IPS-18a (cell line): ENCODE results near the gene CTDSPL.
"Not testable (repeated sequence)": the region's sequence is repeated elsewhere in the genome, so short reads cannot be mapped to it uniquely, and the experiment has no call there.

ENCODE experiments used
- H3K27ac ChIP-seq: one replicate; pipeline ENCODE4 v1.5.1; 2013; ENCODE audit warnings: low read length
- H3K27me3 ChIP-seq: one replicate; pipeline ENCODE4 v1.6.1; 2013; ENCODE audit warnings: mild to moderate bottlenecking, low read length; ENCODE audit not compliant: control insufficient read depth, insufficient read depth
- H3K36me3 ChIP-seq: one replicate; pipeline ENCODE4 v1.6.1; 2013; ENCODE audit warnings: low read depth, low read length; ENCODE audit not compliant: control insufficient read depth
- H3K4me1 ChIP-seq: one replicate; pipeline ENCODE4 v1.6.1; 2013; ENCODE audit warnings: low read depth, low read length; ENCODE audit not compliant: control insufficient read depth
- H3K4me3 ChIP-seq: one replicate; pipeline ENCODE4 v1.5.1; 2013; ENCODE audit warnings: low read length
- H3K9ac ChIP-seq: one replicate; pipeline ENCODE4 v1.6.1; 2013; ENCODE audit warnings: mild to moderate bottlenecking, low read length, moderate library complexity
- H3K9me3 ChIP-seq: one replicate; pipeline ENCODE4 v1.6.1; 2013; ENCODE audit warnings: low read depth, low read length; ENCODE audit not compliant: control insufficient read depth

CTDSPL gene

GRCh38 chr3:38027466-38028465 lies 166.1 kb downstream of the CTDSPL start:
- Histone ChIP-seq H3K9me3 (no peaks in the 10 kb centered on the region), H3K4me1 (peaks cover 6% of the 10 kb centered on the region), H3K4me3 (peak overlapping the region; percentile 61), H3K9ac (no peak overlapping the region), H3K27me3 (peaks cover 70% of the 10 kb centered on the region), H3K36me3 (no peaks in the 10 kb centered on the region), H3K27ac (no peak overlapping the region)

- Histone ChIP-seq H3K36me3 (no peaks in the 10 kb centered on the region), H3K4me3 (peak overlapping the region; percentile 61), H3K27ac (no peak overlapping the region), H3K9ac (no peak overlapping the region), H3K27me3 (peaks cover 63% of the 10 kb centered on the region), H3K4me1 (peaks cover 6% of the 10 kb centered on the region), H3K9me3 (no peaks in the 10 kb centered on the region)
Observed at GRCh38 chr3:38028621-38029361, 167.1 kb downstream of the CTDSPL start.

GRCh38 chr3:38029400-38030125 lies 167.9 kb downstream of the CTDSPL start, which contains the start of gene PLCD1:
PLCD1 (minus strand) TSS chr3:38029642; CDS start chr3:38029539, 103 bp downstream.
- Histone ChIP-seq H3K9ac (no peak within 1 kb of the TSS), H3K4me1 (peaks cover 6% of the 10 kb centered on the region), H3K27me3 (peaks cover 63% of the 10 kb centered on the region), H3K27ac (no peak within 1 kb of the TSS), H3K36me3 (no peaks in the 10 kb centered on the region), H3K4me3 (peak within 1 kb of the TSS; percentile 61), H3K9me3 (no peaks in the 10 kb centered on the region)

GRCh38 chr3:38030126-38031021 lies 168.7 kb downstream of the CTDSPL start:
- Histone ChIP-seq H3K4me1 (peaks cover 4% of the 10 kb centered on the region), H3K36me3 (no peaks in the 10 kb centered on the region), H3K4me3 (peak overlapping the region; percentile 56), H3K9ac (no peak overlapping the region), H3K27ac (no peak overlapping the region), H3K27me3 (peaks cover 63% of the 10 kb centered on the region), H3K9me3 (no peaks in the 10 kb centered on the region)

- H3K27me3 ChIP-seq: peaks cover 54% of the 10 kb centered on the region
- H3K27ac ChIP-seq: no peak overlapping the region
- no peak overlapping the region for H3K9ac ChIP-seq
- no peak overlapping the region for H3K4me3 ChIP-seq
- no peaks in the 10 kb centered on the region for H3K4me1 ChIP-seq
- H3K9me3 ChIP-seq: no peaks in the 10 kb centered on the region
- no peaks in the 10 kb centered on the region for H3K36me3 ChIP-seq
Observed at GRCh38 chr3:38031022-38031994, 169.6 kb downstream of the CTDSPL start.

- no peaks in the 10 kb centered on the region for H3K4me1 ChIP-seq
- peaks cover 44% of the 10 kb centered on the region for H3K27me3 ChIP-seq
- no peak overlapping the region for H3K4me3 ChIP-seq
- H3K9me3 ChIP-seq: no peaks in the 10 kb centered on the region
- H3K9ac ChIP-seq: no peak overlapping the region
- no peaks in the 10 kb centered on the region for H3K36me3 ChIP-seq
- no peak overlapping the region for H3K27ac ChIP-seq
Observed at GRCh38 chr3:38032328-38032865, 170.7 kb downstream of the CTDSPL start.

- not testable (repeated sequence) for H3K4me1 ChIP-seq, H3K4me3 ChIP-seq, H3K36me3 ChIP-seq, H3K27ac ChIP-seq, H3K9me3 ChIP-seq, H3K9ac ChIP-seq
- peaks cover 36% of the 10 kb centered on the region for H3K27me3 ChIP-seq
Observed at GRCh38 chr3:38033586-38033985, 171.9 kb downstream of the CTDSPL start.
